Measurements from ENCODE around the gene VAV3. TPM values are rescaled to one million over a fixed set of nuclear protein-coding genes. Genes with fewer than 3 reads are reported as not detected.

The VAV3 gene
- total RNA-seq, 1 experiment from 2014 or later = not detected

GRCh38 chr1:107833061-107833460 lies 131.9 kb downstream of the VAV3 start:
- H3K27me3 ChIP-seq (ENCODE audit: insufficient read depth, low read length) = peaks cover 17% of the 10 kb centered on the region
- intact Hi-C loops (cut with micrococcal nuclease) = no loop called here
- ChIA-PET POLR2A (no interaction called here), RAD21 (ENCODE audit: low non-redundant PET in 1 of 2, low total read pairs in 2 of 2, uncharacterized antibody in 2 of 2, unreplicated experiment in 2 of 2) (no interaction called here), CTCF (interaction anchor here (1.2 kb wide), 1 partner anchor 292 kb away, joined by 4 read pairs; no protein-coding TSS in a partner anchor)
- H3K4me1 ChIP-seq (ENCODE audit: control insufficient read depth in 1 of 2, insufficient read depth in 2 of 2, low read length in 2 of 2) = no peaks in the 10 kb centered on the region
- no peak overlapping the region for H3K27ac ChIP-seq (ENCODE audit: low read depth, low read length)
- TF ChIP-seq ZFX (IDR thresholded peaks at IDR 0.05) (no peak), EZH2phosphoT487 (IDR thresholded peaks at IDR 0.05; ENCODE audit: borderline replicate concordance) (no peak), MAX (IDR thresholded peaks at IDR 0.05) (no peak), ELF1 (IDR thresholded peaks at IDR 0.05; ENCODE audit: borderline replicate concordance, low read depth) (no peak)
- no peaks in the 10 kb centered on the region for H3K9me3 ChIP-seq (ENCODE audit: control insufficient read depth in 1 of 2, insufficient read depth in 1 of 2, low read depth in 1 of 2, low read length in 2 of 2)
- no TSS peak for BruUV-seq (replicated peaks)
- no peak overlapping the region for H3K4me2 ChIP-seq (ENCODE audit: low read length)
- H3K36me3 ChIP-seq (ENCODE audit: control insufficient read depth in 1 of 2, insufficient read depth in 2 of 2, low read length in 2 of 2) = no peaks in the 10 kb centered on the region
- no peaks in the 10 kb centered on the region for H4K20me1 ChIP-seq (ENCODE audit: insufficient read depth)
- H3K4me3 ChIP-seq (replicated peaks in 1 of 2; ENCODE audit: low read depth in 1 of 2, low read length in 2 of 2) = no peak overlapping the region
- no peak overlapping the region for H2AFZ ChIP-seq (ENCODE audit: low read depth, low read length, poor library complexity, severe bottlenecking)
- H3K9me2 ChIP-seq (ENCODE audit: insufficient read depth) = no peaks in the 10 kb centered on the region
- ATAC-seq (no peak), DNase-seq (ENCODE audit: low read depth, low spot score) (no peak)
- no peak overlapping the region for H3K9ac ChIP-seq (ENCODE audit: low read length)
- H3K79me2 ChIP-seq (ENCODE audit: insufficient read depth, low read length) = no peaks in the 10 kb centered on the region

- Histone ChIP-seq H3K79me2 (ENCODE audit: insufficient read depth, low read length) (no peaks in the 10 kb centered on the region), H4K20me1 (ENCODE audit: insufficient read depth) (no peaks in the 10 kb centered on the region), H3K9ac (ENCODE audit: low read length) (no peak overlapping the region), H3K4me1 (ENCODE audit: control insufficient read depth in 1 of 2, insufficient read depth in 2 of 2, low read length in 2 of 2) (no peaks in the 10 kb centered on the region), H3K9me2 (ENCODE audit: insufficient read depth) (no peaks in the 10 kb centered on the region), H3K9me3 (ENCODE audit: control insufficient read depth in 1 of 2, insufficient read depth in 1 of 2, low read depth in 1 of 2, low read length in 2 of 2) (no peaks in the 10 kb centered on the region), H3K36me3 (ENCODE audit: control insufficient read depth in 1 of 2, insufficient read depth in 2 of 2, low read length in 2 of 2) (no peaks in the 10 kb centered on the region), H2AFZ (ENCODE audit: low read depth, low read length, poor library complexity, severe bottlenecking) (no peak overlapping the region), H3K27ac (ENCODE audit: low read depth, low read length) (no peak overlapping the region), H3K4me2 (ENCODE audit: low read length) (no peak overlapping the region), H3K27me3 (ENCODE audit: insufficient read depth, low read length) (peaks cover 17% of the 10 kb centered on the region), H3K4me3 (replicated peaks in 1 of 2; ENCODE audit: low read depth in 1 of 2, low read length in 2 of 2) (no peak overlapping the region)
- ChIA-PET POLR2A (no interaction called here), CTCF (interaction anchor here (1.2 kb wide), 1 partner anchor 293 kb away, joined by 4 read pairs; no protein-coding TSS in a partner anchor), RAD21 (ENCODE audit: low non-redundant PET in 1 of 2, low total read pairs in 2 of 2, uncharacterized antibody in 2 of 2, unreplicated experiment in 2 of 2) (interaction anchor here in 1 of 2 experiments (0.6 kb wide), 1 partner anchor 1339 kb away, joined by 3 read pairs; no protein-coding TSS in a partner anchor)
- DNase-seq (ENCODE audit: low read depth, low spot score) = no peak
- no peak for ATAC-seq
- intact Hi-C loops (cut with micrococcal nuclease) = no loop called here
- no TSS peak for BruUV-seq (replicated peaks)
- TF ChIP-seq CBX3 (IDR thresholded peaks at IDR 0.05; ENCODE audit: low read depth) (no peak), REST (IDR thresholded peaks at IDR 0.05; ENCODE audit: low read depth) (no peak), SRF (IDR thresholded peaks at IDR 0.05; ENCODE audit: low read depth) (no peak), EZH2phosphoT487 (IDR thresholded peaks at IDR 0.05; ENCODE audit: borderline replicate concordance) (no peak), JUND (IDR thresholded peaks at IDR 0.05) (no peak), EZH2 (IDR thresholded peaks at IDR 0.05) (no peak), EGR1 (IDR thresholded peaks at IDR 0.05; ENCODE audit: low read depth) (no peak), SIN3A (IDR thresholded peaks at IDR 0.05; ENCODE audit: low read depth) (no peak), ZBTB33 (IDR thresholded peaks at IDR 0.05; ENCODE audit: extremely low read depth, insufficient replicate concordance, low read length) (no peak), MAX (IDR thresholded peaks at IDR 0.05) (no peak), ZFX (IDR thresholded peaks at IDR 0.05) (no peak)
Measured at GRCh38 chr1:107831921-107832320, 133.1 kb downstream of the VAV3 start.
